Measurements from ENCODE around the gene MYH11.

The MYH11 gene

DNA sequence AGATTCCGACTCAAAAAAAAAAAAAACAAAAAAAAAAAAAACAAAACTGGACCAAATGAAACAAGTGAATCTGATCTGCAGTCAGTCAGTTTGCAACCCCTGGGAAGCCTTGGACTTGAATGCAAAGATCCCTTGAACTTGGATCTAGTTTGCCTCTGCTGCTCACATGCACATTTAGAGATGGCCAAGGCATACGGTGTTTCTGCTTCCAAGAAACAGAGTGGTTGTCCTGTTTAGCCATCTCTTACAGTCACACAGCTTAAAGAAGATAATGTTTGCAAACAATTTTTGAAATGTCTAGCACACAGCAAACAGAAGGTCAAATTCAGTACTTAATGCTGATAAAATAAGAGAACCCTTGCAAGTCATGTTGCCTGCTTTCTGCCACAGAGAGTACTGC is 202.2 kb downstream of the MYH11 start:
- DNase-seq, result no peak

DNA sequence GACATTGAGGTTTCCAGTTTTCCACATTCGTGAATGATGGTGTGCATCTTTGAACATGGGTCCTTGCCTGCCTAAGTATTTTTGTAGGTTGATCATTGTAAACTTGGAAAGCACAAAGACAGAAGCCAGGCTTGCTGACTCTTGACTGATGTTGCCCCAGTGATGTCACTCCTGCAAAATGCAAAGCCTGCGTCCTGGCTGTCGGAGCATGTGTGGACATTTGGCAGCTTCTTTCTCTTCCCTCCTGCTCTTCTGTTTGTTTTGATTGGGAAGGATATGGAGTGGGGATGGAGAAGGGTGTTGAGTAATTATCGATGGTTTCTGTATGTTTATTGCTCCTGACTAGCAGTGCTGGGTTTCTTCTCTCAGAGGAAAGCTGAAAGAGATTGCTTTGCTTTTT is 203.6 kb downstream of the MYH11 start:
- no peak for DNase-seq

All from NCI-H1930 (cell line).